A549 (cell line): ENCODE results near the gene XPR1. TPM values are rescaled to one million over a fixed set of nuclear protein-coding genes. Genes with fewer than 3 reads are reported as not detected.

Experiments
- ATAC-seq, 2 experiments: fragments of 200-7000 bp in 1 of 2; fragments of >200 bp in 1 of 2; cut with Nextera tagmentation in 1 of 2; cut with Tn5 transposase in 1 of 2; 3 replicates each; pipeline versions ENCODE4 v1.8.0 to v1.9.1; 2018 to 2020; ENCODE audit warnings: mild to moderate bottlenecking in 1 of 2, moderate library complexity in 1 of 2
- CTCF ChIA-PET: fragments of 300-600 bp; sonication (Branson Sonifier 250); formaldehyde crosslinking; extraction: SDS; loops from one replicate; lab custom pipeline; 2021; ENCODE audit warnings: antibody characterized with exemption, inconsistent platforms; lab: Yijun Ruan, JAX
- POLR2A ChIA-PET: fragments of 350-600 bp; formaldehyde crosslinking; extraction: SDS; loops from one replicate; lab custom pipeline; 2021; ENCODE audit warnings: antibody characterized with exemption, inconsistent platforms; lab: Yijun Ruan, JAX
- DNase-seq, 2 experiments: peaks; one replicate each; pipeline versions ENCODE4 v3.0.0 to v3.0.0-alpha.2; 2011 to 2016; ENCODE audit warnings: low read depth in 1 of 2, low spot score in 1 of 2
- FAIRE-seq: peaks from 2 replicates; lab custom pipeline; 2011; peaks lifted over from hg19 to GRCh38; lab: Jason Lieb, UNC
- H3K27ac ChIP-seq, 2 experiments: fragments of >200 bp; sonication (Bioruptor Twin); formaldehyde crosslinking; 3 replicates each; pipeline ENCODE4 v1.5.1; 2016 to 2017
- H3K4me1 ChIP-seq: fragments of >200 bp; sonication (Bioruptor Twin); formaldehyde crosslinking; 3 replicates; pipeline ENCODE4 v1.6.1; 2016
- H3K4me2 ChIP-seq: fragments of >200 bp; sonication (Bioruptor Twin); formaldehyde crosslinking; 3 replicates; pipeline ENCODE4 v1.6.1; 2016
- H3K4me3 ChIP-seq: fragments of >200 bp; sonication (Bioruptor Twin); formaldehyde crosslinking; 3 replicates; pipeline ENCODE4 v1.5.1; 2016
- H3K9me3 ChIP-seq: fragments of >200 bp; sonication (Bioruptor Twin); formaldehyde crosslinking; 3 replicates; pipeline ENCODE4 v1.6.1; 2016
- ATOH8 ChIP-seq: fragments of 250-450 bp; sonication (Bioruptor Pico); IDR thresholded peaks from 2 replicates; pipeline ENCODE4 v1.5.0; 2020; ENCODE audit warnings: low read depth, mild to moderate bottlenecking, moderate library complexity
- BHLHE40 ChIP-seq: IDR thresholded peaks from 2 replicates; pipeline ENCODE4 v1.6.1; 2012; ENCODE audit warnings: low read depth, low read length, inconsistent platforms
- CBX2 ChIP-seq: fragments of 200-600 bp; sonication (generic); IDR thresholded peaks from 2 replicates; pipeline ENCODE4 v1.6.1; 2016; ENCODE audit warnings: low read depth, mild to moderate bottlenecking, borderline replicate concordance
- CBX8 ChIP-seq: fragments of 200-600 bp; sonication (generic); IDR thresholded peaks from 2 replicates; pipeline ENCODE4 v1.6.1; 2016
- CEBPB ChIP-seq, 2 experiments: fragments of >200 bp in 1 of 2; sonication (Bioruptor Twin) in 1 of 2; formaldehyde crosslinking in 1 of 2; IDR thresholded peaks; 2 replicates each; pipeline ENCODE4 v1.6.1; 2012 to 2016
- CHD2 ChIP-seq: fragments of 150-350 bp; IDR thresholded peaks from 2 replicates; pipeline ENCODE4 v1.6.1; 2014; ENCODE audit warnings: low read length; ENCODE audit not compliant: partially characterized antibody
- CHD4 ChIP-seq: fragments of 200-600 bp; sonication (generic); IDR thresholded peaks from 2 replicates; pipeline ENCODE4 v1.6.1; 2016; ENCODE audit warnings: antibody characterized with exemption, mild to moderate bottlenecking, borderline replicate concordance
- CTCF ChIP-seq: fragments of >200 bp; sonication (Bioruptor Twin); formaldehyde crosslinking; IDR thresholded peaks from 3 replicates; pipeline ENCODE4 v1.5.1; 2016
- EHF ChIP-seq: fragments of 250-450 bp; sonication (Bioruptor Pico); IDR thresholded peaks from 2 replicates; pipeline ENCODE4 v1.5.0; 2020; ENCODE audit warnings: mild to moderate bottlenecking
- ELK1 ChIP-seq: fragments of 150-350 bp; IDR thresholded peaks from 2 replicates; pipeline ENCODE4 v1.6.1; 2014; ENCODE audit warnings: low read depth, mild to moderate bottlenecking, low read length
- EP300 ChIP-seq, 2 experiments: fragments of >200 bp; sonication (Bioruptor Twin); formaldehyde crosslinking; IDR thresholded peaks; 2 replicates in 1 of 2; 3 replicates in 1 of 2; pipeline ENCODE4 v1.6.1; 2016 to 2017
- ESRRA ChIP-seq: fragments of 150-350 bp; IDR thresholded peaks from 2 replicates; pipeline ENCODE4 v1.6.1; 2014; ENCODE audit warnings: mild to moderate bottlenecking, low read length, borderline replicate concordance
- GATA3 ChIP-seq: IDR thresholded peaks from 2 replicates; pipeline ENCODE4 v1.6.1; 2012; ENCODE audit warnings: borderline replicate concordance
- HOXB13 ChIP-seq: fragments of 250-450 bp; sonication (Bioruptor Pico); IDR thresholded peaks from 2 replicates; pipeline ENCODE4 v1.5.0; 2020; ENCODE audit warnings: low read depth, mild to moderate bottlenecking, moderate library complexity
- JUNB ChIP-seq: fragments of >200 bp; sonication (Bioruptor Twin); formaldehyde crosslinking; IDR thresholded peaks from 2 replicates; pipeline ENCODE4 v1.6.1; 2016
- RAD21 ChIP-seq, 2 experiments: fragments of >200 bp in 1 of 2; sonication (Bioruptor Twin) in 1 of 2; formaldehyde crosslinking in 1 of 2; IDR thresholded peaks in 1 of 2; conservative IDR thresholded peaks in 1 of 2; 2 replicates in 1 of 2; 3 replicates in 1 of 2; pipeline ENCODE4 v1.6.1; 2012 to 2018; ENCODE audit warnings: inconsistent platforms in 1 of 2
- RNF2 ChIP-seq: fragments of 200-600 bp; sonication (generic); IDR thresholded peaks from 2 replicates; pipeline ENCODE4 v1.6.1; 2016; ENCODE audit warnings: low read depth, mild to moderate bottlenecking, antibody characterized with exemption, moderate library complexity, borderline replicate concordance
- SMC3 ChIP-seq: fragments of >200 bp; sonication (Bioruptor Twin); formaldehyde crosslinking; IDR thresholded peaks from 3 replicates; pipeline ENCODE4 v1.6.1; 2018; ENCODE audit warnings: inconsistent platforms
- SREBF2 ChIP-seq: fragments of 450-650 bp; IDR thresholded peaks from 2 replicates; pipeline ENCODE4 v1.6.1; 2014; ENCODE audit warnings: mild to moderate bottlenecking, moderate library complexity
- ZNF302 ChIP-seq: fragments of 250-450 bp; sonication (Bioruptor Pico); IDR thresholded peaks from 2 replicates; pipeline ENCODE4 v1.9.0; 2021; ENCODE audit warnings: inconsistent platforms, mild to moderate bottlenecking, moderate library complexity
- whole genome bisulfite sequencing: methylation state at CpG from one replicate; pipeline ENCODE4 v1.1.6; 2017; ENCODE audit errors: missing lambda C conversion rate; 5-methylcytosine and 5-hydroxymethylcytosine counted together
- polyA plus RNA-seq, 4 experiments: library from polyadenylated mRNA; depleted of rRNA in 3 of 4; stranded (reverse); fragments of >200 nt; fragmentation: RNase III in 1 of 4; extraction: RNeasy Plus Mini Kit Qiagen cat#74134 plus additional on column Dnase treatment in 1 of 4; gene quantifications; 2 replicates in 3 of 4; 3 replicates in 1 of 4; pipeline ENCODE4 v1.2.3, GENCODE V29; 2011 to 2017

XPR1 gene
- polyA plus RNA-seq, 2 of the 4 experiments (the other 2 are of a cell fraction): 37.5 to 86.1 TPM

GRCh38 chr1:180881806-180882509 lies 250.1 kb downstream of the XPR1 start:
- DNase-seq (peak; percentile 49 to 51), FAIRE-seq (no peak), ATAC-seq (peak; percentile 84 to 85)
- peak; percentile 85 for TF ChIP-seq SMC3
- no peak for TF ChIP-seq GATA3
- TF ChIP-seq CTCF: peak; percentile 76
- peak in 1 of 2 experiments; percentile 49; a peak in 1 of 4 replicates for TF ChIP-seq CEBPB (IDR thresholded peaks at IDR 0.05)
- TF ChIP-seq RAD21 (conservative IDR thresholded peaks at IDR 0.05 in 1 of 2, IDR thresholded peaks at IDR 0.05 in 1 of 2): peak; percentile 78 to 79
- ChIA-PET CTCF (interaction anchor here (0.5 to 8.0 kb wide), 52 partner anchors 9 to 546 kb away, joined by 3 to 147 read pairs (median 4); partner anchors contain the start of gene KIAA1614), POLR2A (interaction anchor here (1.0 kb wide), 1 partner anchor 366 kb away, joined by 3 read pairs; no protein-coding TSS in a partner anchor)
- 53% methylated on average over 6 of the region's 6 CpGs for WGBS
- H3K27ac ChIP-seq: no peak overlapping the region
- no peaks in the 10 kb centered on the region for H3K9me3 ChIP-seq
- H3K4me1 ChIP-seq: peaks cover 14% of the 10 kb centered on the region; the same call in 2 of the 3 replicates
- no peak overlapping the region for H3K4me2 ChIP-seq
- H3K4me3 ChIP-seq: no peak overlapping the region

GRCh38 chr1:180884588-180885300 lies 252.9 kb downstream of the XPR1 start:
- ATAC-seq: no peak
- POLR2A ChIA-PET: no interaction called here
- no peak for DNase-seq
- TF ChIP-seq HOXB13 (CRISPR knock-in tag) (no peak), CBX8 (no peak), EP300 (IDR thresholded peaks at IDR 0.05) (no peak), BHLHE40 (no peak), SREBF2 (no peak), ELK1 (no peak), JUNB (no peak), CHD4 (no peak), EHF (no peak), CBX2 (no peak), ATOH8 (no peak), ZNF302 (CRISPR knock-in tag) (no peak), SMC3 (no peak)
- CTCF ChIA-PET: interaction anchor here (1.2 to 8.0 kb wide), 5 partner anchors 22 to 351 kb away, joined by 3 to 147 read pairs (median 5); no protein-coding TSS in a partner anchor
- 95% methylated on average over 3 of the region's 3 CpGs for WGBS
- FAIRE-seq: no peak
- H3K9me3 ChIP-seq: no peaks in the 10 kb centered on the region
- peaks cover 14% of the 10 kb centered on the region; the same call in 2 of the 3 replicates for H3K4me1 ChIP-seq
- H3K4me3 ChIP-seq: no peak overlapping the region
- H3K27ac ChIP-seq: no peak overlapping the region
- H3K4me2 ChIP-seq: no peak overlapping the region

- TF ChIP-seq RNF2 (no peak), ESRRA (no peak), CHD4 (no peak), BHLHE40 (no peak), CHD2 (no peak)
- ATAC-seq: no peak
- 93% methylated on average over 2 of the region's 2 CpGs for WGBS
- H3K4me2 ChIP-seq: no peak overlapping the region
- H3K9me3 ChIP-seq: no peaks in the 10 kb centered on the region
- FAIRE-seq: no peak
- CTCF ChIA-PET: interaction anchor here (0.6 to 8.0 kb wide), 5 partner anchors 11 to 591 kb away, joined by 3 to 147 read pairs (median 4); no protein-coding TSS in a partner anchor
- no peak overlapping the region for H3K4me3 ChIP-seq
- H3K27ac ChIP-seq: no peak overlapping the region
- no peak for DNase-seq
- POLR2A ChIA-PET: no interaction called here
- peaks cover 13% of the 10 kb centered on the region; the same call in 2 of the 3 replicates for H3K4me1 ChIP-seq
Measured at GRCh38 chr1:180886338-180886737, 254.5 kb downstream of the XPR1 start.
